Transverse colon (tissue), 4 donors: Measurements from ENCODE around the gene RRM2. TPM values are rescaled to one million over a fixed set of nuclear protein-coding genes. Genes with fewer than 3 reads are reported as not detected.

Experiments
- DNase-seq: peaks from one replicate; pipeline ENCODE4 v3.0.0-alpha.2; 2019
- H3K27ac ChIP-seq, 4 donors: fragments of 200-600 bp; sonication (generic); 2 replicates each; pipeline ENCODE4 v1.5.1; 2016 to 2018; ENCODE audit warnings: inconsistent platforms in 4 of 4
- H3K27me3 ChIP-seq: fragments of 200-600 bp; sonication (generic); 2 replicates; pipeline ENCODE4 v1.5.1; 2017; ENCODE audit warnings: inconsistent platforms
- H3K36me3 ChIP-seq, 4 donors: fragments of 200-600 bp; sonication (generic); 2 replicates each; pipeline ENCODE4 v1.5.1; 2017 to 2019; ENCODE audit warnings: inconsistent platforms in 4 of 4
- H3K4me1 ChIP-seq, 4 donors: fragments of 200-600 bp; sonication (generic); 2 replicates each; pipeline ENCODE4 v1.5.1; 2017 to 2020; ENCODE audit warnings: inconsistent platforms in 4 of 4
- H3K4me3 ChIP-seq, 4 donors: fragments of 200-600 bp; sonication (generic); 1 replicate in 1 of 4; 2 replicates in 3 of 4; pipeline versions ENCODE4 v1.5.1 to v1.6.1; 2017 to 2019; ENCODE audit warnings: inconsistent platforms in 4 of 4
- H3K9me3 ChIP-seq, 2 donors: fragments of 200-600 bp; sonication (generic); 2 replicates each; pipeline ENCODE4 v1.5.1; 2017 to 2019; ENCODE audit warnings: inconsistent platforms in 2 of 2
- EP300 ChIP-seq: sonication (generic); formaldehyde crosslinking; IDR thresholded peaks from one replicate; pipeline ENCODE4 v1.6.1; 2017; ENCODE audit warnings: antibody characterized with exemption, low read depth
- POLR2A ChIP-seq: fragments of 450-650 bp; IDR thresholded peaks from one replicate; pipeline ENCODE4 v1.6.1; 2016; ENCODE audit warnings: antibody characterized with exemption, mild to moderate bottlenecking, moderate library complexity
- POLR2AphosphoS5 ChIP-seq, 3 donors: sonication (generic); formaldehyde crosslinking; IDR thresholded peaks; one replicate each; pipeline ENCODE4 v1.6.1; 2016; ENCODE audit warnings: antibody characterized with exemption in 3 of 3
- WGBS, 2 donors: methylation state at CpG; one replicate each; pipeline ENCODE4 v1.1.5; 2018; ENCODE audit warnings: low coverage in 1 of 2; 5-methylcytosine and 5-hydroxymethylcytosine counted together
- in situ Hi-C, 4 donors: fragments of 200-750 bp; cut with MboI; loops; one replicate each; pipeline versions ENCODE4 v1.15.0 to v1.15.1; 2017; ENCODE audit warnings: low sequenced_read_pairs in 3 of 4, low pct_ligation_motif_present in 1 of 4, low pct_unique_long_range_greater_than_20kb in 1 of 4
- intact Hi-C: fragments of 100-400 bp; cut with DNase I; formaldehyde crosslinking; loops from one replicate; pipeline ENCODE4 v1.15.1; 2023; ENCODE audit warnings: low total_unique reads
- total RNA-seq, 4 donors: library from RNA; depleted of rRNA; stranded (reverse); fragments of >200 nt; gene quantifications; one replicate each; pipeline ENCODE4 v1.1.0, GENCODE V29; 2016
- TF ChIP-seq, protein P1 (sequence below), 5 experiments: fragments of 200-600 bp in 3 of 5; fragments of 450-650 bp in 2 of 5; sonication (generic) in 3 of 5; IDR thresholded peaks; 1 replicate in 2 of 5; 2 replicates in 3 of 5; pipeline ENCODE4 v1.5.1; 2016 to 2017; ENCODE audit warnings: antibody characterized with exemption in 5 of 5, inconsistent platforms in 3 of 5, mild to moderate bottlenecking in 2 of 5, moderate library complexity in 1 of 5

Gene RRM2
- total RNA-seq, 4 donors from 2014 or later: 4.0 to 12.9 (median 5.3) TPM; not detected in 1

GRCh38 chr2:10162586-10163497 lies 40.3 kb downstream of the RRM2 start:
- H3K27ac ChIP-seq: no peak overlapping the region
- WGBS, 2 donors: 72% methylated on average over 11 of the region's 18 CpGs; no CpG with 5 or more reads in 1 of the 2 donors
- TF ChIP-seq, protein P1, sequence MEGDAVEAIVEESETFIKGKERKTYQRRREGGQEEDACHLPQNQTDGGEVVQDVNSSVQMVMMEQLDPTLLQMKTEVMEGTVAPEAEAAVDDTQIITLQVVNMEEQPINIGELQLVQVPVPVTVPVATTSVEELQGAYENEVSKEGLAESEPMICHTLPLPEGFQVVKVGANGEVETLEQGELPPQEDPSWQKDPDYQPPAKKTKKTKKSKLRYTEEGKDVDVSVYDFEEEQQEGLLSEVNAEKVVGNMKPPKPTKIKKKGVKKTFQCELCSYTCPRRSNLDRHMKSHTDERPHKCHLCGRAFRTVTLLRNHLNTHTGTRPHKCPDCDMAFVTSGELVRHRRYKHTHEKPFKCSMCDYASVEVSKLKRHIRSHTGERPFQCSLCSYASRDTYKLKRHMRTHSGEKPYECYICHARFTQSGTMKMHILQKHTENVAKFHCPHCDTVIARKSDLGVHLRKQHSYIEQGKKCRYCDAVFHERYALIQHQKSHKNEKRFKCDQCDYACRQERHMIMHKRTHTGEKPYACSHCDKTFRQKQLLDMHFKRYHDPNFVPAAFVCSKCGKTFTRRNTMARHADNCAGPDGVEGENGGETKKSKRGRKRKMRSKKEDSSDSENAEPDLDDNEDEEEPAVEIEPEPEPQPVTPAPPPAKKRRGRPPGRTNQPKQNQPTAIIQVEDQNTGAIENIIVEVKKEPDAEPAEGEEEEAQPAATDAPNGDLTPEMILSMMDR (IDR thresholded peaks at IDR 0.05): no peak
- no peak for TF ChIP-seq POLR2AphosphoS5 (IDR thresholded peaks at IDR 0.05)
- no peak for TF ChIP-seq EP300
- TF ChIP-seq POLR2A: no peak

GRCh38 chr2:10163498-10164486 lies 41.3 kb downstream of the RRM2 start:
- TF ChIP-seq, protein P1 (IDR thresholded peaks at IDR 0.05): no peak
- TF ChIP-seq EP300 (no peak), POLR2AphosphoS5 (IDR thresholded peaks at IDR 0.05) (no peak), POLR2A (no peak)
- no peaks in the 10 kb centered on the region for H3K36me3 ChIP-seq
- intact Hi-C loops: no loop called here
- no peaks in the 10 kb centered on the region for H3K27me3 ChIP-seq
- no peak overlapping the region for H3K27ac ChIP-seq
- no peak for DNase-seq
- WGBS, 2 donors: 80 to 89% methylated on average over 1 to 16 of the region's 18 CpGs
- no peak overlapping the region for H3K4me3 ChIP-seq
- in situ Hi-C loops: no loop called here
- H3K9me3 ChIP-seq: no peaks in the 10 kb centered on the region
- peaks cover 0 to 6% (median 2%) of the 10 kb centered on the region in 4 donors for H3K4me1 ChIP-seq

More at GRCh38 chr2:10162586-10163497, 40.3 kb downstream of the RRM2 start:
- Histone ChIP-seq H3K4me1 (peaks cover 0 to 6% (median 2%) of the 10 kb centered on the region in 4 donors), H3K27me3 (no peaks in the 10 kb centered on the region), H3K4me3 (no peak overlapping the region), H3K36me3 (no peaks in the 10 kb centered on the region), H3K9me3 (no peaks in the 10 kb centered on the region)
- no peak for DNase-seq
- intact Hi-C loops: no loop called here
- in situ Hi-C loops: no loop called here

- peaks cover 0 to 6% (median 2%) of the 10 kb centered on the region in 4 donors for H3K4me1 ChIP-seq
- WGBS, 2 donors: 95 to 100% methylated on average over 1 to 8 of the region's 8 CpGs
These were observed 42.1 kb downstream of the RRM2 start for GRCh38 chr2:10164601-10165000.

More at GRCh38 chr2:10164601-10165000, 42.1 kb downstream of the RRM2 start:
- intact Hi-C loops: no loop called here
- Histone ChIP-seq H3K4me3 (no peak overlapping the region), H3K9me3 (no peaks in the 10 kb centered on the region), H3K27me3 (no peaks in the 10 kb centered on the region), H3K36me3 (no peaks in the 10 kb centered on the region), H3K27ac (no peak overlapping the region)
- in situ Hi-C loops: no loop called here
- DNase-seq: no peak
- no peak for TF ChIP-seq POLR2A
- TF ChIP-seq EP300: no peak
- TF ChIP-seq, protein P1 (IDR thresholded peaks at IDR 0.05): no peak
- no peak for TF ChIP-seq POLR2AphosphoS5 (IDR thresholded peaks at IDR 0.05)
